ENCODE measurements around the gene GMPR2. TPM values are rescaled to one million over a fixed set of nuclear protein-coding genes. Genes with fewer than 3 reads are reported as not detected.

The GMPR2 gene
- total and polyA plus RNA-seq, 2 of the 13 experiments (the other 11 are each of a cell fraction or from before 2014, with no cell fraction given), result 210 to 273 TPM

GRCh38 chr14:24260026-24260779 lies 27.5 kb downstream of the GMPR2 start (continued):
- TF ChIP-seq UBTF (CRISPR knock-in tag; IDR thresholded peaks at IDR 0.05) (no peak), EP300 (IDR thresholded peaks at IDR 0.05; ENCODE audit: low read depth in 2 of 2, low read length in 2 of 2) (no peak), EP300 (CRISPR knock-in tag; IDR thresholded peaks at IDR 0.05; ENCODE audit: borderline replicate concordance) (peak; percentile 8; the same call in 1 of the 2 replicates), ZNF407 (CRISPR knock-in tag; IDR thresholded peaks at IDR 0.05; ENCODE audit: not compliant biosample characterization) (peak; percentile 32), ZNF605 (CRISPR knock-in tag; IDR thresholded peaks at IDR 0.05) (peak; percentile 42; the same call in 1 of the 2 replicates), NCOA2 (CRISPR knock-in tag; IDR thresholded peaks at IDR 0.05) (no peak), GABPA (IDR thresholded peaks at IDR 0.05; ENCODE audit: low read depth, low read length) (no peak), GABPA (CRISPR knock-in tag; IDR thresholded peaks at IDR 0.05; ENCODE audit: low read depth) (no peak), TCF7L2 (IDR thresholded peaks at IDR 0.05; ENCODE audit: low read depth, low read length) (no peak), NR0B2 (CRISPR knock-in tag; IDR thresholded peaks at IDR 0.05) (peak; percentile 42; the same call in 1 of the 2 replicates)
- TF ChIP-seq, protein P1, sequence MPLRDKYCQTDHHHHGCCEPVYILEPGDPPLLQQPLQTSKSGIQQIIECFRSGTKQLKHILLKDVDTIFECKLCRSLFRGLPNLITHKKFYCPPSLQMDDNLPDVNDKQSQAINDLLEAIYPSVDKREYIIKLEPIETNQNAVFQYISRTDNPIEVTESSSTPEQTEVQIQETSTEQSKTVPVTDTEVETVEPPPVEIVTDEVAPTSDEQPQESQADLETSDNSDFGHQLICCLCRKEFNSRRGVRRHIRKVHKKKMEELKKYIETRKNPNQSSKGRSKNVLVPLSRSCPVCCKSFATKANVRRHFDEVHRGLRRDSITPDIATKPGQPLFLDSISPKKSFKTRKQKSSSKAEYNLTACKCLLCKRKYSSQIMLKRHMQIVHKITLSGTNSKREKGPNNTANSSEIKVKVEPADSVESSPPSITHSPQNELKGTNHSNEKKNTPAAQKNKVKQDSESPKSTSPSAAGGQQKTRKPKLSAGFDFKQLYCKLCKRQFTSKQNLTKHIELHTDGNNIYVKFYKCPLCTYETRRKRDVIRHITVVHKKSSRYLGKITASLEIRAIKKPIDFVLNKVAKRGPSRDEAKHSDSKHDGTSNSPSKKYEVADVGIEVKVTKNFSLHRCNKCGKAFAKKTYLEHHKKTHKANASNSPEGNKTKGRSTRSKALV (CRISPR knock-in tag; IDR thresholded peaks at IDR 0.05), result no peak
- TF ChIP-seq, protein P2, sequence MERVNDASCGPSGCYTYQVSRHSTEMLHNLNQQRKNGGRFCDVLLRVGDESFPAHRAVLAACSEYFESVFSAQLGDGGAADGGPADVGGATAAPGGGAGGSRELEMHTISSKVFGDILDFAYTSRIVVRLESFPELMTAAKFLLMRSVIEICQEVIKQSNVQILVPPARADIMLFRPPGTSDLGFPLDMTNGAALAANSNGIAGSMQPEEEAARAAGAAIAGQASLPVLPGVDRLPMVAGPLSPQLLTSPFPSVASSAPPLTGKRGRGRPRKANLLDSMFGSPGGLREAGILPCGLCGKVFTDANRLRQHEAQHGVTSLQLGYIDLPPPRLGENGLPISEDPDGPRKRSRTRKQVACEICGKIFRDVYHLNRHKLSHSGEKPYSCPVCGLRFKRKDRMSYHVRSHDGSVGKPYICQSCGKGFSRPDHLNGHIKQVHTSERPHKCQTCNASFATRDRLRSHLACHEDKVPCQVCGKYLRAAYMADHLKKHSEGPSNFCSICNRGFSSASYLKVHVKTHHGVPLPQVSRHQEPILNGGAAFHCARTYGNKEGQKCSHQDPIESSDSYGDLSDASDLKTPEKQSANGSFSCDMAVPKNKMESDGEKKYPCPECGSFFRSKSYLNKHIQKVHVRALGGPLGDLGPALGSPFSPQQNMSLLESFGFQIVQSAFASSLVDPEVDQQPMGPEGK (CRISPR knock-in tag; IDR thresholded peaks at IDR 0.05), result no peak
